Measurements from ENCODE around the gene CMTM4.

DNA sequence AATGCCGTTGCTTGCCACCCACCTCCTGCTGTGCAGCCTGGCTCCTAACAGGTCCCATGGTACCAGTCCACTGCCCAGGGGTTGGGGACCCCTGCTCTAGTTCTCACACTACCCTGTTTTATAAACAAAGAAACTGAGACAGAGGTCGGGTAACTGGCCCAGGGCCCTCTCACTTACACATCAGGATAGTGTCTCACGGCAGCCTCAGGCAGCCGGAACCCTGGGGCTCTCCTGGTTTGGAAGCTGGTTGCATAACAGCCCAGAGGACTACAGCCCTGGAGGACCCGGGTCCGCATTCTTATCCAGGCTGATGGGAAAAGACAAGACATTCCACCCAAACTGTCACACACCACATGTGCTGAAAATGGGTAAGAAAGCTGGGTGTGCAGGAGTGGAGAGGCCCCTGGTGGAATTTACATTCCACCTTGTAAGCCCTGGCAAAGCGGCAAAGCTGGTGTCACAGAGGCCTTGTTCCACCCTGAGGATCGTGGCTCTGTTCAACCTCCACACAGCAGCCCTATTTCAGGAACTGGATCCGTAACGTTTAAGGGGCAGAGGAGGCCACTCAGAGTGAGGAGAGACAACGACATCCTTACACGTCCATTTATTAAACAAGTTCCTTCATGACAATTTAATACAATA, 82.3 kb downstream of the CMTM4 start:
- TF ChIP-seq TAF1 (IDR thresholded peaks at IDR 0.05; ENCODE audit: low read depth): no peak
- TF ChIP-seq TEAD4 (IDR thresholded peaks at IDR 0.05): no peak
- TF ChIP-seq, protein P1, sequence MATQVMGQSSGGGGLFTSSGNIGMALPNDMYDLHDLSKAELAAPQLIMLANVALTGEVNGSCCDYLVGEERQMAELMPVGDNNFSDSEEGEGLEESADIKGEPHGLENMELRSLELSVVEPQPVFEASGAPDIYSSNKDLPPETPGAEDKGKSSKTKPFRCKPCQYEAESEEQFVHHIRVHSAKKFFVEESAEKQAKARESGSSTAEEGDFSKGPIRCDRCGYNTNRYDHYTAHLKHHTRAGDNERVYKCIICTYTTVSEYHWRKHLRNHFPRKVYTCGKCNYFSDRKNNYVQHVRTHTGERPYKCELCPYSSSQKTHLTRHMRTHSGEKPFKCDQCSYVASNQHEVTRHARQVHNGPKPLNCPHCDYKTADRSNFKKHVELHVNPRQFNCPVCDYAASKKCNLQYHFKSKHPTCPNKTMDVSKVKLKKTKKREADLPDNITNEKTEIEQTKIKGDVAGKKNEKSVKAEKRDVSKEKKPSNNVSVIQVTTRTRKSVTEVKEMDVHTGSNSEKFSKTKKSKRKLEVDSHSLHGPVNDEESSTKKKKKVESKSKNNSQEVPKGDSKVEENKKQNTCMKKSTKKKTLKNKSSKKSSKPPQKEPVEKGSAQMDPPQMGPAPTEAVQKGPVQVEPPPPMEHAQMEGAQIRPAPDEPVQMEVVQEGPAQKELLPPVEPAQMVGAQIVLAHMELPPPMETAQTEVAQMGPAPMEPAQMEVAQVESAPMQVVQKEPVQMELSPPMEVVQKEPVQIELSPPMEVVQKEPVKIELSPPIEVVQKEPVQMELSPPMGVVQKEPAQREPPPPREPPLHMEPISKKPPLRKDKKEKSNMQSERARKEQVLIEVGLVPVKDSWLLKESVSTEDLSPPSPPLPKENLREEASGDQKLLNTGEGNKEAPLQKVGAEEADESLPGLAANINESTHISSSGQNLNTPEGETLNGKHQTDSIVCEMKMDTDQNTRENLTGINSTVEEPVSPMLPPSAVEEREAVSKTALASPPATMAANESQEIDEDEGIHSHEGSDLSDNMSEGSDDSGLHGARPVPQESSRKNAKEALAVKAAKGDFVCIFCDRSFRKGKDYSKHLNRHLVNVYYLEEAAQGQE (IDR thresholded peaks at IDR 0.05; ENCODE audit: low read depth): no peak
- no peak for TF ChIP-seq EP300 (IDR thresholded peaks at IDR 0.05; ENCODE audit: borderline replicate concordance)
- TF ChIP-seq CREB1 (IDR thresholded peaks at IDR 0.05; ENCODE audit: low read depth): no peak
- no peak for TF ChIP-seq FOXM1 (IDR thresholded peaks at IDR 0.05; ENCODE audit: borderline replicate concordance, low read depth)
- TF ChIP-seq, protein P2, sequence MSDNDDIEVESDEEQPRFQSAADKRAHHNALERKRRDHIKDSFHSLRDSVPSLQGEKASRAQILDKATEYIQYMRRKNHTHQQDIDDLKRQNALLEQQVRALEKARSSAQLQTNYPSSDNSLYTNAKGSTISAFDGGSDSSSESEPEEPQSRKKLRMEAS (IDR thresholded peaks at IDR 0.05): no peak
- TF ChIP-seq ZBTB7A (IDR thresholded peaks at IDR 0.05; ENCODE audit: low read depth): no peak
- TF ChIP-seq RAD21 (IDR thresholded peaks at IDR 0.05; ENCODE audit: low read depth): no peak
- no peak for TF ChIP-seq YY1 (IDR thresholded peaks at IDR 0.05; ENCODE audit: low read depth)
- TF ChIP-seq, protein P3, sequence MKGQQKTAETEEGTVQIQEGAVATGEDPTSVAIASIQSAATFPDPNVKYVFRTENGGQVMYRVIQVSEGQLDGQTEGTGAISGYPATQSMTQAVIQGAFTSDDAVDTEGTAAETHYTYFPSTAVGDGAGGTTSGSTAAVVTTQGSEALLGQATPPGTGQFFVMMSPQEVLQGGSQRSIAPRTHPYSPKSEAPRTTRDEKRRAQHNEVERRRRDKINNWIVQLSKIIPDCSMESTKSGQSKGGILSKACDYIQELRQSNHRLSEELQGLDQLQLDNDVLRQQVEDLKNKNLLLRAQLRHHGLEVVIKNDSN (IDR thresholded peaks at IDR 0.05): no peak
- no peak for TF ChIP-seq EGR1 (IDR thresholded peaks at IDR 0.05)

Measured in Ishikawa (cell line).